ENCODE measurements around the gene WDR81. TPM values are rescaled to one million over a fixed set of nuclear protein-coding genes. Genes with fewer than 3 reads are reported as not detected.

The WDR81 gene
- total and polyA plus RNA-seq, 2 donors (not counting 1 experiment from before 2014, with no cell fraction given) = 52.7 to 102 TPM

GRCh38 chr17:1752425-1753262 is 28.1 kb downstream of the WDR81 start:
- H3K4me1 Mint-ChIP-seq = peaks cover 15% of the 10 kb centered on the region
- H3K27me3 Mint-ChIP-seq = no peaks in the 10 kb centered on the region
- H3K4me3 Mint-ChIP-seq = peak overlapping the region; percentile 67
- H3K79me2 ChIP-seq (ENCODE audit: control insufficient read depth, insufficient read depth, low read length) = no peaks in the 10 kb centered on the region
- H3K4me1 ChIP-seq (ENCODE audit: control insufficient read depth in 2 of 2, insufficient read depth in 2 of 2, low read length in 2 of 2) = peaks cover 10 to 15% of the 10 kb centered on the region in 2 donors
- ATAC-seq (ENCODE audit: low read depth) (peak; percentile 82), DNase-seq (peak; percentile 75)
- H3K4me2 ChIP-seq (replicated peaks; ENCODE audit: low read depth, low read length, poor library complexity, severe bottlenecking) = peak overlapping the region; percentile 72
- H3K27ac ChIP-seq (ENCODE audit: low read length in 2 of 2) = peak overlapping the region in 1 of 2 donors; percentile 6
- no peaks in the 10 kb centered on the region for H3K27me3 ChIP-seq (replicated peaks in 1 of 4; ENCODE audit: control extremely low read depth in 1 of 4, control insufficient read depth in 3 of 4, insufficient read depth in 4 of 4, low read length in 3 of 4)
- intact Hi-C loops (cut with micrococcal nuclease) = loop anchor here (1.0 kb wide), 2 partner anchors 12 to 30 kb away; no protein-coding TSS in a partner anchor
- WGBS (ENCODE audit: insufficient coverage) = 26% methylated on average over 13 of the region's 18 CpGs
- H3K9ac ChIP-seq (ENCODE audit: low read length) = peak overlapping the region; percentile 20
- ChIA-PET POLR2A (interaction anchor here (0.5 to 2.5 kb wide), 8 partner anchors 10 to 176 kb away, joined by 4 to 17 read pairs (median 6); partner anchors contain the start of genes SERPINF1 and WDR81), CTCF (interaction anchor here (0.7 to 3.6 kb wide), 11 partner anchors 8 to 84 kb away, joined by 3 to 58 read pairs (median 7); partner anchors contain the start of genes RPA1 and SMYD4)
- no peaks in the 10 kb centered on the region for H4K20me1 ChIP-seq (ENCODE audit: control insufficient read depth, insufficient read depth, low read length, poor library complexity, severe bottlenecking)
- H3K9me3 ChIP-seq (ENCODE audit: control extremely low read depth in 1 of 3, control insufficient read depth in 2 of 3, insufficient read depth in 1 of 3, low read length in 2 of 3) = no peaks in the 10 kb centered on the region
- peak overlapping the region; percentile 61 for H2AFZ ChIP-seq (ENCODE audit: insufficient read depth, low read depth, low read length, poor library complexity, severe bottlenecking)
- no peaks in the 10 kb centered on the region for H3K9me3 Mint-ChIP-seq (ENCODE audit: insufficient read depth)
- H3K4me3 ChIP-seq (ENCODE audit: control extremely low read depth in 1 of 5, extremely low read depth in 1 of 5, insufficient read depth in 1 of 5, low read depth in 2 of 5, low read length in 4 of 5) = peak overlapping the region in 2 of 5 experiments; percentile 17 to 21
- TF ChIP-seq CTCF (IDR thresholded peaks at IDR 0.05) (no peak), EZH2 (IDR thresholded peaks at IDR 0.05; ENCODE audit: borderline replicate concordance, insufficient read depth, low read depth, low read length, poor library complexity, severe bottlenecking) (no peak)
- H3K27ac Mint-ChIP-seq = peak overlapping the region; percentile 82
- no peaks in the 10 kb centered on the region for H3K36me3 ChIP-seq (replicated peaks in 1 of 2; ENCODE audit: control extremely low read depth in 1 of 2, control insufficient read depth in 1 of 2, extremely low read depth in 1 of 2, insufficient read depth in 2 of 2, low read length in 1 of 2)
